ENCODE measurements around the gene RIPPLY1.

RIPPLY1 gene

DNA sequence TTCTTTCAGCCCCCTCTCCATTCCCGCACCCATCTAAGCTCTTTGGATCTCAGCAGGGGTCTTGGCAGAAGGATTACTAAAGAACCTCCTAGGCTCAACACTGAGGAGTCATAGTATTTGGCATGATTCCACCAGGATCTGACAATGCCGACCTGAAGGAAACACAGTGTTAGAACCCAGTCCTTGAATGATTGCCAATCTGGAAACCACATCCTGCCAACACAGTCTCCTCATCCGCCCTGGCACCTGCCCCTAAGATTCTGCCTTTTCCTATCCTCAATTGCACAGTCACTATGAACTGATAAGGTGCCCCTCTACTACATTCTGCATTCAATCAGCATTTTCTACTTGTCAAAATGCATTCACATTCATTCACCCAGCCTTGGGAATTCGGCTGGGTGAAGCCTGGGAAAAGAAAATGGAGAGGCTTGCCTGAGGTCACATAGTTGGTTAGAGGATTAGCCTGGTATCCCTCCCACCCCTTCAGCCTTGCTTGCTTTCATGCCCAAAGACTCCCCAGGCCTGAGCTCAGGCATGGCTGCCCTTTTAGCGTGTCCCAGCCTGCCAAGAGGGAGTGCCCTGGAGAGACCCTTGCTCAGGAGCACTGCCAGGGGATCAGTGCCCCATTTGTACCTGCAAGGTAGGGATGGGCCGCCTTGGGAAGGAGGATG is 14.8 kb upstream of the RIPPLY1 start:
- H3K27ac ChIP-seq: no peak overlapping the region
- no peak overlapping the region for H3K4me3 ChIP-seq
- TF ChIP-seq CTCF (IDR thresholded peaks at IDR 0.05): no peak
- DNase-seq (ENCODE audit: low spot score): no peak

DNA sequence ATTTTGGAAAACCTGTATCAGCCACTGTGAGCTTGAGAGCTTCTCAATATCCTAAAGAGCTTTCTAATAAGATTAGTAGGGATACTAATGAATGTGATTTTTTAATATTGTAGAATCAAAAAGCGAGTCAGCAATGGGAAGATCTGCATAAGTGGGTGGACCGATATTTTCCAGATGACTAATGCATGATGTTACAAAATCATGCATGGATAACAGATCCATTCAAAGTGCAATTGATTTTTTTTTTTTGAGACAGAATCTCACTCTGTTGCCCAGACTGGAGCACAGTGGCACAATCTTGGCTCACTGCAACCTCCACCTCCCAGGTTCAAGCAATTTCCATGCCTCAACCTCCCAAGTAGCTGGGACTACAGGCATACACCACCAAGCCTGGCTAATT is 9.7 kb upstream of the RIPPLY1 start:
- no peak overlapping the region for H3K4me3 ChIP-seq
- no peak for TF ChIP-seq CTCF (IDR thresholded peaks at IDR 0.05)
- DNase-seq (ENCODE audit: low spot score): no peak
- no peak overlapping the region for H3K27ac ChIP-seq

DNA sequence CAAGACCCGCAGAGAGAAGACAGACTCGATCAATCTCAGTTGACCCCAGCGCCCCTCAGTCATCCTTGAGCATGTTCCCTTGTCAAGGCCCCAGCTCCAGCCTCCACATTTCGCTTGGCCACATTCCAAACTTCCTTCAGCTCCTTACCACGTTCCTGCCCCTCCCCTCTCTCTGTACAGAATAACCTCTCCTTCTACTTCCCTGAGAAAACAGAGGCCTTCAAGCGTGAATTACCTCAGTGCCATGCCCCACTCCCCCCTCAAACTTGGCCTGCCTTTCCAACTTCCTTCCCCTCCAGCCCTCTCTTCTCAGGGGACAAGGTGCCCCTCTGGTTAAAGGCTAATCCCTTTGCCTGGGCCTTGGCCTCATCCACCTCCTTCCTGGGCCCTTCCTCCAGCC is 3.2 kb upstream of the RIPPLY1 start:
- no peak for DNase-seq (ENCODE audit: low spot score)
- Histone ChIP-seq H3K27ac (no peak overlapping the region), H3K4me3 (no peak overlapping the region)
- no peak for TF ChIP-seq CTCF (IDR thresholded peaks at IDR 0.05)

DNA sequence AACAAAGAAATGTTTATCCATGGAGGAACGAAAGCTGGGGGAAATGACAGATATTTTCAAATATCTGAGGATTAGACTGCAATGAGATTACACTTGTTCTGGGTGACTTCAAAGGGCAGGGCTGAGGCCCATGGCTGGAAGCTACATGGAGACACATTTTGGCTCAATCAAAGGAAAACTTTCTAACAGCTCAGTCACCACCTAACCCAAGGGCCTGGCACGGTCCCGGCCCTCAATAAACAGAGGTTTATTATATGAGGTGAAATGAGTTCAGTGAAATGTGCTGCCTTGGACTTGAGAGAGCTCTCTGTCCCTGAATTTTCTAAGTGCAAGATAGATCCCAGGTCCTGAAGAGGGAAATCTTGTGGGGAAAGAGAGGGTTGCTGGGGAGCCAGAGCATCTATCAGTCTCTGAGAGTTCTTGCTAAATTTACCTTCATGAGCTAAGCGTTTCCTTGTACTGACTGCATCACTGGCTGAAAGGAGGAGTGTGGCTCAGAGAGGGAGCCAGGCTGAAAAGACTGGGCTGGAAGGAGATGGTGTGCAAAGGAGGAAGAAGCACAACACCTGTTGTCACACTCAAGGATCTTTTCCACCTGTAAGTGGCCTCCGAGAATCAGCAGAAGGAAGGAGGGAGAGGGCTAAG is 2.0 kb upstream of the RIPPLY1 start:
- Histone ChIP-seq H3K4me3 (no peak overlapping the region), H3K27ac (no peak overlapping the region)
- DNase-seq (ENCODE audit: low spot score): no peak
- no peak for TF ChIP-seq CTCF (IDR thresholded peaks at IDR 0.05)

GRCh38 chrX:106903856-106904528 is 851 bp upstream of the RIPPLY1 start:
- DNase-seq (ENCODE audit: low spot score): no peak
- no peak overlapping the region for H3K27ac ChIP-seq
- TF ChIP-seq CTCF (IDR thresholded peaks at IDR 0.05): no peak
- H3K4me3 ChIP-seq: no peak overlapping the region

DNA sequence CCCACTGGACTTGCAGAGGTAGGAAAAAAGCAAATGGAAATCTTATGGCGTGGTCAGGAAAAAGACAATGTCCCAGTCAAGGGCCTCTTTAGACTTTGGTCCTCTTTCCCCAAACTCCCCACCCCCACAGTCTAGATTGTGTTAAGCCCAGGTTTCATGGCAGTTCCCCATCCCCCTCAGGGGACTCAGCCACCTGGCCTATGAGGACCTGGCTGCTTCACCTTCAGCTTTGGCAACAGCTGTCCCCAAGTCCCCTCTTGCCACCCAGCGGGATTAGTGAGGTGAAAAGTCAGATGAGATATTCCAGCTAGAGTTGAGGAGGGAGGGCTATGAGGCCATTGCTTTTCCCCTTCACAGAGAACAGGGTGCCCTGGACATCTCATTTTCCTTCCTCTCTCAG is 457 bp downstream of the RIPPLY1 start:
- no peak for TF ChIP-seq CTCF (IDR thresholded peaks at IDR 0.05)
- no peak for DNase-seq (ENCODE audit: low spot score)
- Histone ChIP-seq H3K4me3 (no peak overlapping the region), H3K27ac (no peak overlapping the region)
